Stimulated activated CD4-positive, alpha-beta T cell treated with anti-CD3 and anti-CD28 coated beads, Interleukin-2, amount 100 ng/mL, for 4 hours (primary cell): ENCODE data around the gene SERPINB8.

Experiments
- DNase-seq: peaks from one replicate; pipeline ENCODE4 v3.0.0-alpha.2; 2020; ENCODE audit warnings: low read depth

SERPINB8 gene

GRCh38 chr18:63964908-63965307, 5.0 kb upstream of the SERPINB8 start:
- DNase-seq = no peak

GRCh38 chr18:63965716-63966330, 4.1 kb upstream of the SERPINB8 start:
- DNase-seq = no peak

- DNase-seq = no peak
These were observed 926 bp downstream of the SERPINB8 start for GRCh38 chr18:63970809-63971205.

GRCh38 chr18:63971320-63972001, 1.6 kb downstream of the SERPINB8 start:
- DNase-seq = no peak

- no peak for DNase-seq
These were observed 2.1 kb downstream of the SERPINB8 start for GRCh38 chr18:63972002-63972376.

GRCh38 chr18:63974991-63975390, 5.1 kb downstream of the SERPINB8 start:
- no peak for DNase-seq

- no peak for DNase-seq
These were observed 5.7 kb downstream of the SERPINB8 start for GRCh38 chr18:63975628-63976027.

- no peak for DNase-seq
These were observed 7.2 kb downstream of the SERPINB8 start for GRCh38 chr18:63977040-63977439.

- no peak for DNase-seq
These were observed 9.6 kb downstream of the SERPINB8 start for GRCh38 chr18:63979409-63979920.

- no peak for DNase-seq
These were observed 10.1 kb downstream of the SERPINB8 start for GRCh38 chr18:63980027-63980426.

GRCh38 chr18:63980896-63981460, 11.1 kb downstream of the SERPINB8 start:
- DNase-seq = no peak

- no peak for DNase-seq
These were observed 11.8 kb downstream of the SERPINB8 start for GRCh38 chr18:63981719-63982118.

- DNase-seq = no peak
These were observed 12.5 kb downstream of the SERPINB8 start for GRCh38 chr18:63982361-63982760.

GRCh38 chr18:63986885-63987284, 17.0 kb downstream of the SERPINB8 start:
- DNase-seq = no peak

- no peak for DNase-seq
These were observed 17.9 kb downstream of the SERPINB8 start for GRCh38 chr18:63987743-63988142.

GRCh38 chr18:63992751-63993150, 22.9 kb downstream of the SERPINB8 start:
- DNase-seq = no peak

GRCh38 chr18:63994783-63995399, 25.0 kb downstream of the SERPINB8 start:
- no peak for DNase-seq

GRCh38 chr18:63997041-63997440, 27.2 kb downstream of the SERPINB8 start:
- DNase-seq = no peak

GRCh38 chr18:63997606-63998005, 27.7 kb downstream of the SERPINB8 start:
- no peak for DNase-seq

- no peak for DNase-seq
These were observed 30.0 kb downstream of the SERPINB8 start for GRCh38 chr18:63999871-64000270.

GRCh38 chr18:64002581-64002980, 32.7 kb downstream of the SERPINB8 start:
- no peak for DNase-seq

- no peak for DNase-seq
These were observed 39.4 kb downstream of the SERPINB8 start for GRCh38 chr18:64009305-64009704.

- no peak for DNase-seq
These were observed 41.6 kb downstream of the SERPINB8 start for GRCh38 chr18:64011513-64011912.
